H1 (cell line): ENCODE data around the gene PITX1. TPM values are rescaled to one million over a fixed set of nuclear protein-coding genes. Genes with fewer than 3 reads are reported as not detected.

Experiments used
- CTCF ChIA-PET: fragments of 300-600 bp; sonication (Branson Sonifier 250); formaldehyde crosslinking; loops from one replicate; lab custom pipeline; 2021; ENCODE audit not compliant: partially characterized antibody; lab: Charles Lee
- POLR2A ChIA-PET: fragments of 300-600 bp; sonication (Branson Sonifier 250); formaldehyde crosslinking; loops from one replicate; lab custom pipeline; 2021; ENCODE audit warnings: inconsistent platforms; ENCODE audit not compliant: partially characterized antibody; lab: Charles Lee
- DNase-seq, 2 experiments: peaks; one replicate each; pipeline versions ENCODE4 v3.0.0 to v3.0.0-alpha.2; 2010 to 2022; ENCODE audit warnings: low spot score in 2 of 2, low read depth in 1 of 2, mixed read lengths in 1 of 2
- FAIRE-seq: peaks from 2 replicates; lab custom pipeline; 2011; peaks lifted over from hg19 to GRCh38; lab: Jason Lieb, UNC
- H2AFZ ChIP-seq: 2 replicates; pipeline ENCODE4 v1.8.1; 2012; ENCODE audit warnings: low read length, inconsistent platforms
- H2AK5ac ChIP-seq: 2 replicates; pipeline ENCODE4 v1.6.1; 2013; ENCODE audit warnings: low read depth, low read length
- H2BK120ac ChIP-seq: replicated peaks from 2 replicates; pipeline ENCODE3; 2013; ENCODE audit warnings: low read depth, low read length, inconsistent platforms
- H2BK12ac ChIP-seq: 2 replicates; pipeline ENCODE4 v1.6.1; 2013; ENCODE audit warnings: low read depth, low read length
- H2BK15ac ChIP-seq: 2 replicates; pipeline ENCODE4 v1.6.1; 2013; ENCODE audit warnings: low read length
- H2BK20ac ChIP-seq: 2 replicates; pipeline ENCODE4 v1.6.1; 2013; ENCODE audit warnings: low read length
- H2BK5ac ChIP-seq: 2 replicates; pipeline ENCODE4 v1.6.1; 2013; ENCODE audit warnings: low read depth, low read length
- H3K14ac ChIP-seq: 2 replicates; pipeline ENCODE4 v1.6.1; 2013; ENCODE audit warnings: inconsistent platforms; ENCODE audit not compliant: insufficient read length
- H3K18ac ChIP-seq: 2 replicates; pipeline ENCODE4 v1.6.1; 2013; ENCODE audit warnings: low read length; ENCODE audit errors: extremely low read depth
- H3K23ac ChIP-seq: 2 replicates; pipeline ENCODE4 v1.6.1; 2013; ENCODE audit warnings: inconsistent platforms; ENCODE audit not compliant: insufficient read length
- H3K23me2 ChIP-seq: 2 replicates; pipeline ENCODE4 v1.6.1; 2013; ENCODE audit warnings: low read depth, low read length
- H3K27ac ChIP-seq: 2 replicates; pipeline ENCODE4 v1.6.1; 2011; ENCODE audit warnings: low read depth, low read length, inconsistent platforms
- H3K27me3 ChIP-seq, 4 experiments: replicated peaks in 1 of 4; 1 replicate in 1 of 4; 2 replicates in 3 of 4; pipeline versions ENCODE4 v1.6.1 to v1.8.1; 2011 to 2013; ENCODE audit warnings: low read length in 3 of 4, mild to moderate bottlenecking in 3 of 4, inconsistent platforms in 2 of 4, mixed read lengths in 2 of 4, moderate library complexity in 1 of 4; ENCODE audit not compliant: control insufficient read depth in 3 of 4, insufficient read depth in 3 of 4; ENCODE audit errors: extremely low read depth in 1 of 4
- H3K36me3 ChIP-seq, 4 experiments: 2 replicates each; pipeline versions ENCODE4 v1.6.1 to v1.8.1; 2011 to 2013; ENCODE audit warnings: mild to moderate bottlenecking in 4 of 4, low read length in 3 of 4, moderate library complexity in 2 of 4, control low read depth in 1 of 4, inconsistent platforms in 1 of 4; ENCODE audit not compliant: insufficient read depth in 4 of 4, control insufficient read depth in 2 of 4
- H3K4ac ChIP-seq: replicated peaks from 2 replicates; pipeline ENCODE3; 2013; ENCODE audit warnings: low read length, low read depth, mixed read lengths, inconsistent platforms; ENCODE audit not compliant: insufficient read length
- H3K4me1 ChIP-seq, 4 experiments: replicated peaks in 1 of 4; 1 replicate in 1 of 4; 2 replicates in 3 of 4; pipeline versions ENCODE4 v1.6.1 to v1.8.1; 2011 to 2013; ENCODE audit warnings: low read length in 3 of 4, inconsistent platforms in 2 of 4, mixed read lengths in 1 of 4; ENCODE audit not compliant: insufficient read depth in 4 of 4, control insufficient read depth in 3 of 4
- H3K4me2 ChIP-seq, 2 experiments: 2 replicates each; pipeline versions ENCODE4 v1.6.1 to v1.8.1; 2011 to 2013; ENCODE audit warnings: low read depth in 2 of 2, low read length in 2 of 2, control low read depth in 1 of 2, inconsistent platforms in 1 of 2, mild to moderate bottlenecking in 1 of 2; ENCODE audit not compliant: insufficient read depth in 1 of 2
- H3K4me3 ChIP-seq, 4 experiments: fragments of 200-600, 300-600 bp in 1 of 4; sonication (generic), shearing (Covaris generic), sonication (Bioruptor Twin) in 1 of 4; 2 replicates each; pipeline versions ENCODE4 v1.5.1 to v1.8.1; 2011 to 2016; ENCODE audit warnings: low read length in 4 of 4, low read depth in 3 of 4, control low read depth in 2 of 4, inconsistent platforms in 2 of 4, mild to moderate bottlenecking in 2 of 4, mixed read lengths in 1 of 4, moderate library complexity in 1 of 4; ENCODE audit not compliant: insufficient read depth in 2 of 4; ENCODE audit errors: extremely low read depth in 1 of 4
- H3K56ac ChIP-seq: replicated peaks from 2 replicates; pipeline ENCODE3; 2013; ENCODE audit warnings: low read depth, mild to moderate bottlenecking, mixed read lengths, low read length, inconsistent platforms; ENCODE audit not compliant: insufficient read length
- H3K79me1 ChIP-seq: 2 replicates; pipeline ENCODE4 v1.6.1; 2013; ENCODE audit warnings: low read depth, low read length, control low read depth
- H3K79me2 ChIP-seq, 2 experiments: 2 replicates each; pipeline versions ENCODE4 v1.6.1 to v1.8.1; 2012 to 2013; ENCODE audit warnings: low read length in 2 of 2, mild to moderate bottlenecking in 2 of 2, inconsistent platforms in 1 of 2; ENCODE audit not compliant: insufficient read depth in 2 of 2, control insufficient read depth in 1 of 2
- H3K9ac ChIP-seq, 4 experiments: replicated peaks in 1 of 4; 1 replicate in 1 of 4; 2 replicates in 3 of 4; pipeline versions ENCODE4 v1.6.1 to v1.8.1; 2011 to 2013; ENCODE audit warnings: low read depth in 3 of 4, low read length in 3 of 4, control low read depth in 2 of 4, mild to moderate bottlenecking in 2 of 4, moderate library complexity in 2 of 4, inconsistent platforms in 1 of 4; ENCODE audit errors: extremely low read depth in 1 of 4
- H3K9me3 ChIP-seq, 2 experiments: 2 replicates each; pipeline versions ENCODE4 v1.6.1 to v1.8.1; 2012 to 2013; ENCODE audit warnings: mild to moderate bottlenecking in 2 of 2, moderate library complexity in 2 of 2, control low read depth in 1 of 2, inconsistent platforms in 1 of 2, low read depth in 1 of 2, low read length in 1 of 2, mixed read lengths in 1 of 2; ENCODE audit not compliant: insufficient read depth in 2 of 2
- H4K20me1 ChIP-seq, 2 experiments: replicated peaks in 1 of 2; 2 replicates each; pipeline versions ENCODE3 to v1.8.1; 2011 to 2013; ENCODE audit warnings: inconsistent platforms in 2 of 2, low read length in 2 of 2, mild to moderate bottlenecking in 1 of 2; ENCODE audit not compliant: insufficient read depth in 2 of 2, control insufficient read depth in 1 of 2
- H4K5ac ChIP-seq: 2 replicates; pipeline ENCODE4 v1.6.1; 2013; ENCODE audit warnings: low read length, low read depth, mixed read lengths, inconsistent platforms; ENCODE audit not compliant: insufficient read length
- H4K8ac ChIP-seq: 2 replicates; pipeline ENCODE4 v1.8.0; 2013; ENCODE audit warnings: mild to moderate bottlenecking, moderate library complexity, low read length, inconsistent platforms; ENCODE audit not compliant: insufficient read depth; ENCODE audit errors: extremely low read depth
- H4K91ac ChIP-seq: replicated peaks from 2 replicates; pipeline ENCODE3; 2013; ENCODE audit warnings: low read length, mixed read lengths, inconsistent platforms; ENCODE audit not compliant: insufficient read length
- BRCA1 ChIP-seq: IDR thresholded peaks from 2 replicates; pipeline ENCODE4 v1.6.1; 2012; ENCODE audit warnings: low read depth, low read length, improper control_type of control experiment
- CBX8 ChIP-seq: fragments of 300-800, 300-1000 bp; sonication (generic); IDR thresholded peaks from 2 replicates; pipeline ENCODE4 v1.7.1; 2016; ENCODE audit warnings: low read depth, low read length, borderline replicate concordance
- CEBPB ChIP-seq: IDR thresholded peaks from 2 replicates; pipeline ENCODE4 v1.6.1; 2012; ENCODE audit warnings: low read depth, low read length
- CHD2 ChIP-seq: IDR thresholded peaks from 2 replicates; pipeline ENCODE4 v1.6.1; 2012; ENCODE audit warnings: low read length, improper control_type of control experiment
- JUN ChIP-seq: IDR thresholded peaks from 2 replicates; pipeline ENCODE4 v1.6.1; 2011; ENCODE audit warnings: low read depth, mild to moderate bottlenecking, improper control_type of control experiment, low read length
- POLR2AphosphoS5 ChIP-seq: IDR thresholded peaks from 2 replicates; pipeline ENCODE4 v1.6.1; 2011; ENCODE audit warnings: low read depth, low read length
- RBBP5 ChIP-seq: IDR thresholded peaks from 2 replicates; pipeline ENCODE4 v1.7.1; 2012; ENCODE audit warnings: low read depth, mild to moderate bottlenecking, inconsistent platforms, low read length, moderate library complexity, borderline replicate concordance
- RFX5 ChIP-seq: IDR thresholded peaks from 2 replicates; pipeline ENCODE4 v1.6.1; 2011; ENCODE audit warnings: low read depth, low read length, improper control_type of control experiment, borderline replicate concordance
- SAP30 ChIP-seq: fragments of 300-600 bp; sonication (generic); IDR thresholded peaks from 2 replicates; pipeline ENCODE4 v1.7.1; 2012; ENCODE audit warnings: low read length, moderate library complexity, mild to moderate bottlenecking, inconsistent platforms; ENCODE audit not compliant: insufficient read depth, insufficient replicate concordance
- SIN3A ChIP-seq, 2 experiments: IDR thresholded peaks in 1 of 2; conservative IDR thresholded peaks in 1 of 2; 2 replicates each; pipeline ENCODE4 v1.6.1; 2011 to 2012; ENCODE audit warnings: low read length in 2 of 2, improper control_type of control experiment in 1 of 2, low read depth in 1 of 2, mild to moderate bottlenecking in 1 of 2
- SIX5 ChIP-seq: IDR thresholded peaks from 2 replicates; pipeline ENCODE4 v1.6.1; 2011; ENCODE audit warnings: mild to moderate bottlenecking, low read depth, low read length
- SP2 ChIP-seq: IDR thresholded peaks from 2 replicates; pipeline ENCODE4 v1.6.1; 2012; ENCODE audit warnings: mild to moderate bottlenecking, low read length, inconsistent platforms
- TAF7 ChIP-seq: optimal IDR thresholded peaks from 2 replicates; pipeline ENCODE3; 2011; ENCODE audit warnings: low read depth, mild to moderate bottlenecking, inconsistent platforms, low read length, moderate library complexity, borderline replicate concordance
- ZNF274 ChIP-seq: IDR thresholded peaks from 2 replicates; pipeline ENCODE4 v1.7.0; 2012; ENCODE audit warnings: low read length, borderline replicate concordance; ENCODE audit errors: extremely low read depth
- WGBS, 2 experiments: shearing (Covaris generic) in 1 of 2; methylation state at CpG; one replicate each; pipeline versions ENCODE4 v1.1.6 to v1.1.7; 2013 to 2015; ENCODE audit warnings: low lambda C conversion rate in 2 of 2, mixed read lengths in 2 of 2, inconsistent platforms in 1 of 2, low coverage in 1 of 2, missing lambda C conversion rate in 1 of 2; ENCODE audit not compliant: insufficient replicate concordance in 2 of 2, insufficient coverage in 1 of 2, insufficient read length in 1 of 2; ENCODE audit errors: extremely low coverage in 1 of 2, missing lambda C conversion rate in 1 of 2; 5-methylcytosine and 5-hydroxymethylcytosine counted together
- polyA plus RNA-seq, 7 experiments: library from polyadenylated mRNA; depleted of rRNA in 3 of 7; stranded (reverse) in 5 of 7; unstranded in 2 of 7; fragments of >200 nt in 5 of 7; fragments of 200-250 nt in 2 of 7; gene quantifications; 1 replicate in 5 of 7; 2 replicates in 1 of 7; 4 replicates in 1 of 7; pipeline versions ENCODE4 v1.2.1 to v1.2.3, GENCODE V29; 2011 to 2013; ENCODE audit warnings: missing spikeins in 2 of 7, mixed read lengths in 2 of 7
- total RNA-seq: library from RNA; stranded (reverse); fragmentation: NEBNext Ultra II Directional; extraction: Animal tissue kit (Norgen Biotek cat#: 25700); gene quantifications from 2 replicates; pipeline ENCODE4 v1.2.1, GENCODE V29; 2021

Gene PITX1
- total and polyA plus RNA-seq, 2 of the 8 experiments (the other 6 are each of a cell fraction or from before 2014, with no cell fraction given): 0.03 TPM; not detected in 1

GRCh38 chr5:135013947-135014570 lies 20.0 kb downstream of the PITX1 start:
- Histone ChIP-seq H3K9ac (no peak overlapping the region), H2BK120ac (no peak overlapping the region), H3K56ac (no peak overlapping the region), H4K20me1 (no peaks in the 10 kb centered on the region), H3K79me2 (no peaks in the 10 kb centered on the region), H3K9me3 (no peaks in the 10 kb centered on the region), H3K4me3 (no peak overlapping the region), H2BK12ac (no peak overlapping the region), H3K36me3 (no peaks in the 10 kb centered on the region), H3K4ac (no peak overlapping the region), H3K27me3 (no peaks in the 10 kb centered on the region; a peak in 1 of 7 replicates), H2AFZ (no peak overlapping the region), H2BK20ac (no peak overlapping the region), H2AK5ac (no peak overlapping the region), H3K4me1 (peaks cover 0 to 6% (median under 1%) of the 10 kb centered on the region in 4 experiments; a peak in 1 of 7 replicates), H2BK15ac (no peak overlapping the region), H3K79me1 (no peaks in the 10 kb centered on the region), H4K5ac (no peak overlapping the region), H4K8ac (no peak overlapping the region), H3K4me2 (no peak overlapping the region), H4K91ac (no peak overlapping the region), H3K27ac (no peak overlapping the region), H3K23ac (no peak overlapping the region), H3K18ac (no peak overlapping the region), H2BK5ac (no peak overlapping the region), H3K23me2 (no peaks in the 10 kb centered on the region), H3K14ac (no peak overlapping the region)
- FAIRE-seq (no peak), DNase-seq (peak in 1 of 2 experiments; percentile 41)
- CTCF ChIA-PET: interaction anchor here (0.6 to 1.1 kb wide), 4 partner anchors 10 to 427 kb away, joined by 3 to 4 read pairs (median 3); no protein-coding TSS in a partner anchor
- POLR2A ChIA-PET: interaction anchor here (0.7 kb wide), 1 partner anchor 640 kb away, joined by 3 read pairs; no protein-coding TSS in a partner anchor
- 86% methylated on average over 10 of the region's 10 CpGs; no CpG with 5 or more reads in 1 of the 2 experiments for WGBS, 2 experiments
- no peak for TF ChIP-seq CEBPB
- no peak for TF ChIP-seq CHD2
- no peak for TF ChIP-seq SIN3A (conservative IDR thresholded peaks at IDR 0.05 in 1 of 2, IDR thresholded peaks at IDR 0.05 in 1 of 2; ENCODE audit: low read depth in 1 of 2, low read length in 2 of 2)
- TF ChIP-seq SAP30: no peak
- no peak for TF ChIP-seq RBBP5
- TF ChIP-seq ZNF274: no peak
- TF ChIP-seq JUN: no peak
- no peak for TF ChIP-seq TAF7
- no peak for TF ChIP-seq SIX5
- no peak for TF ChIP-seq CBX8
- TF ChIP-seq POLR2AphosphoS5: no peak
- TF ChIP-seq SP2: no peak
- TF ChIP-seq BRCA1: no peak
- no peak for TF ChIP-seq RFX5
